Breast epithelium (tissue), 3 donors: ENCODE measurements around the gene RASSF1.

Experiments used
- POLR2A ChIP-seq: fragments of 450-650 bp; IDR thresholded peaks from one replicate; pipeline ENCODE4 v1.6.1; 2016; ENCODE audit warnings: antibody characterized with exemption, mild to moderate bottlenecking, moderate library complexity
- POLR2AphosphoS5 ChIP-seq, 3 donors: sonication (generic); formaldehyde crosslinking; IDR thresholded peaks; one replicate each; pipeline ENCODE4 v1.6.1; 2017; ENCODE audit warnings: antibody characterized with exemption in 3 of 3
- TF ChIP-seq, protein P1 (sequence below), 3 donors: fragments of 450-650 bp; IDR thresholded peaks; one replicate each; pipeline ENCODE4 v1.5.1; 2016 to 2017; ENCODE audit warnings: antibody characterized with exemption in 3 of 3, mild to moderate bottlenecking in 3 of 3, moderate library complexity in 3 of 3

DNA sequence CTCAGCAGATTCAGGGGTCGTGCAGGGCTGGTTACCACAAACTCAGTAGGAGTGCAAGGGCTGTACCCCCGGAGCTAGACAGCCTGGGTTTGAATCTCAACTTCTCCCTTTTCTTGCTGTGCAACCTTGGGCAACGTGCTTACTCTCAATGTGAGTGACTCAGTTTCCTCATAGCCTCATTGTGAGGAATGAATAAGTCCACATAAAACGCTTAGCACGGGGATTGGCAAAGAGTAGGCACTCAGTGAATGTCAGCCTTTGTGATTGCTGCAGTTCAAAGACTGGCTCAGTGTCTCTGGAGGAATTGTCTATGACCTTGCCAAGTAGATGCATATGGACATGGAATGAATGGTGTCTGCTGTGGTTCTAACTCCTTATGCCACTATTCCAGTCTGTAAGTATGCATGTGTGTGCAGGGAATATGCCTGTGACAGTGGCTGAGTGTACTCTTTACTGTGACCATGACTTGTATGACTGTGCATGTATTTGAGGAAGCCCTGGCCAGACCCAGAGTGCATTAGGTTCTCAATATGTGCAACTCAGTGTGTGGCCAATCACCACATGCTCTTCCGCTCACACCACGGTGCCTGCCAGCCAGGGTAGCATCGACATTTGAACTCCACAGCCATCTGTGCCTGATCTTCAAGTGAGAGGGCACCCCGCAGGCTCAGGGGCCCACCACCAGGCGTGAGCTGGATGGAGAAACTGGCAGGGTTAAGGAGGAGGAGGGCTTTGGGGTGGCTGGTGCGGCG lies 40.5 kb downstream of the RASSF1 start:
- TF ChIP-seq, protein P1, sequence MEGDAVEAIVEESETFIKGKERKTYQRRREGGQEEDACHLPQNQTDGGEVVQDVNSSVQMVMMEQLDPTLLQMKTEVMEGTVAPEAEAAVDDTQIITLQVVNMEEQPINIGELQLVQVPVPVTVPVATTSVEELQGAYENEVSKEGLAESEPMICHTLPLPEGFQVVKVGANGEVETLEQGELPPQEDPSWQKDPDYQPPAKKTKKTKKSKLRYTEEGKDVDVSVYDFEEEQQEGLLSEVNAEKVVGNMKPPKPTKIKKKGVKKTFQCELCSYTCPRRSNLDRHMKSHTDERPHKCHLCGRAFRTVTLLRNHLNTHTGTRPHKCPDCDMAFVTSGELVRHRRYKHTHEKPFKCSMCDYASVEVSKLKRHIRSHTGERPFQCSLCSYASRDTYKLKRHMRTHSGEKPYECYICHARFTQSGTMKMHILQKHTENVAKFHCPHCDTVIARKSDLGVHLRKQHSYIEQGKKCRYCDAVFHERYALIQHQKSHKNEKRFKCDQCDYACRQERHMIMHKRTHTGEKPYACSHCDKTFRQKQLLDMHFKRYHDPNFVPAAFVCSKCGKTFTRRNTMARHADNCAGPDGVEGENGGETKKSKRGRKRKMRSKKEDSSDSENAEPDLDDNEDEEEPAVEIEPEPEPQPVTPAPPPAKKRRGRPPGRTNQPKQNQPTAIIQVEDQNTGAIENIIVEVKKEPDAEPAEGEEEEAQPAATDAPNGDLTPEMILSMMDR (IDR thresholded peaks at IDR 0.05): no peak
- TF ChIP-seq POLR2AphosphoS5 (IDR thresholded peaks at IDR 0.05) (no peak), POLR2A (no peak)
